Activated T-helper 17 cell treated with anti-CD3 and anti-CD28 coated beads, Interleukin-2, amount 50 U/mL, for 72 hours (primary cell): ENCODE measurements around the gene PTGER4. TPM values are rescaled to one million over a fixed set of nuclear protein-coding genes. Genes with fewer than 3 reads are reported as not detected.
"Not testable (repeated sequence)": the region's sequence is repeated elsewhere in the genome, so short reads cannot be mapped to it uniquely, and the experiment has no call there.

Experiments
- ATAC-seq: fragments of 150-1000 bp; cut with Tn5 transposase; replicated peaks from 2 replicates; pipeline ENCODE4 v1.10.0; 2021; ENCODE audit warnings: mild to moderate bottlenecking, moderate library complexity
- H3K27ac Mint-ChIP-seq: one replicate; pipeline ENCODE4 v1.8.0; 2022; ENCODE audit warnings: mixed read lengths
- H3K27me3 Mint-ChIP-seq: one replicate; pipeline ENCODE4 v1.8.0; 2022; ENCODE audit warnings: mixed read lengths
- H3K36me3 Mint-ChIP-seq: one replicate; pipeline ENCODE4 v1.8.0; 2022; ENCODE audit warnings: low read depth, mild to moderate bottlenecking, mixed read lengths
- H3K4me1 Mint-ChIP-seq: one replicate; pipeline ENCODE4 v1.8.0; 2022; ENCODE audit warnings: mixed read lengths
- H3K4me3 Mint-ChIP-seq: one replicate; pipeline ENCODE4 v1.8.0; 2022; ENCODE audit warnings: mild to moderate bottlenecking, mixed read lengths
- H3K9me3 Mint-ChIP-seq: one replicate; pipeline ENCODE4 v1.8.0; 2022; ENCODE audit warnings: mixed read lengths
- total RNA-seq, 2 donors: library from RNA; stranded (reverse); gene quantifications; one replicate each; pipeline ENCODE4 v1.2.3, GENCODE V29; 2022

The PTGER4 gene
- total RNA-seq, 2 donors from 2014 or later: 42.6 to 100 TPM

DNA sequence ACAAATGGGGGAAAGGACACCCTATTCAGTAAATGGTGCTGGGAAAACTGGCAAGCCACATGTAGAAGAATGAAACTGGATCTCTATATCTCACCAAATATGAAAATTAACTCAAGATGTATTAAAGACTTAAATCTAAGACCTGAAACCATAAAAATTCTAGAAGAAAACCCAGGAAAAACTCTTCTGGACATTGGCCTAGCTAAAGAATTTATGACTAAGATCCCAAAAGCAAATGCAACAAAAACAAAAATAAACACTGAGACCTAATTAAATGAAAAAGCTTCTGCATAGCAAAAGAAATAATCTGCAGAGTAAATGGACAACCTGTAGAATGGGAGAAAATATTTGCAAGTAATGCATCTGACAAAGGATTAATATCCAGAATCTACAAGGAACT is 23.6 kb upstream of the PTGER4 start:
- H3K9me3 Mint-ChIP-seq, H3K27me3 Mint-ChIP-seq, ATAC-seq, H3K36me3 Mint-ChIP-seq, H3K27ac Mint-ChIP-seq, H3K4me3 Mint-ChIP-seq: not testable (repeated sequence)
- peaks cover 28% of the 10 kb centered on the region for H3K4me1 Mint-ChIP-seq

DNA sequence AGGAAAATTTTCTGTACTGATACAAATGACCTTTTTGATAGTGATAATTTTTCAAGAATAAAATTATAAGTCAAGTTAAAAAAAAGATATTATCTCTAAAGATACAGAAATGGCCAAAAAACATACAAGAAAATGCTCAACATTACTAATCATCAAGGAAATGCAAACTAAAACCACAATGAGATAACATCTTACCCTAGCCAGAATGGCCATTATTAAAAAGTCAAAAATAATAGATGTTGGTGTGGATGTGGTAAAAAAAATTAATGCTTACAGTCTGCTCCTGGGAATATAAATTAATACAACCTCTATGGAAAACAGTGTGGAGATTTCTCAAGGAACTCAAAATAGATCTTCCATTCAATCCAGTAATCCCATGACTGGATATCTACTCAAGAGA is 22.9 kb upstream of the PTGER4 start:
- Mint-ChIP-seq H3K4me3 (no peak overlapping the region), H3K9me3 (no peaks in the 10 kb centered on the region), H3K27me3 (no peaks in the 10 kb centered on the region), H3K4me1 (peaks cover 28% of the 10 kb centered on the region), H3K27ac (no peak overlapping the region), H3K36me3 (no peaks in the 10 kb centered on the region)
- no peak for ATAC-seq

- no peaks in the 10 kb centered on the region for H3K36me3 Mint-ChIP-seq
- H3K27me3 Mint-ChIP-seq: no peaks in the 10 kb centered on the region
- ATAC-seq: no peak
- no peak overlapping the region for H3K27ac Mint-ChIP-seq
- no peaks in the 10 kb centered on the region for H3K4me1 Mint-ChIP-seq
- no peak overlapping the region for H3K4me3 Mint-ChIP-seq
- H3K9me3 Mint-ChIP-seq: no peaks in the 10 kb centered on the region
These were observed 19.0 kb upstream of the PTGER4 start for GRCh38 chr5:40660751-40661150.

DNA sequence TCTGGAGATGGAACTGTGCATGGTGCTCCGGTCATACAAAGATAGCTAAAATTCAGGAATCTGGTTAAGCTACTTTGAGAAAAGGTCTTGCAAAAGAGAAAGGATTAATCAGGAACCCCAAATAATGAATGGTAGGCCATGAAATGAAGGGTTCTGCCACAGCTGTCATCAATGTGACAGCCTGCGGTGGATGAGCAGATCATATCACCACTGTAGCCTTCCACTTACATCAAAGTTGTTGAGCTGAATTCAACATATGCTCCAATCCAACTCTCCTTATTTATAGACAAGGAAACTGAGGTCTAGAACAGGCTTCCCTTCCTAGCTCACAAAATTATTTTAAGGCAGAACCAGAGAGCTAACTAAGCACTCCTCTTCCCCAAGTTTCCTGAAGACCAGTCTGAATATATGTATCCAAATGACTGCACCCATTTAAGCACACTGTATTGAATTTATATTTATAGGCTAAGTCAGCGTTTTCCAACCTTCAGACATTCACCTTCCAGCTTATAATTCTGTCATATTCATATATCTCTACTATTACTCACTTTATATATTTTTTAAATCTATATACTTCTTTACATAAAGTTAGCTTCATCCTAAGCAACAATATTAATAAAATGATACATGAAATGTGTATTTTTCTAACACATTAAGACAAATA is 13.9 kb upstream of the PTGER4 start:
- no peaks in the 10 kb centered on the region for H3K36me3 Mint-ChIP-seq
- peaks cover 14% of the 10 kb centered on the region for H3K4me1 Mint-ChIP-seq
- no peaks in the 10 kb centered on the region for H3K9me3 Mint-ChIP-seq
- H3K27ac Mint-ChIP-seq: no peak overlapping the region
- H3K27me3 Mint-ChIP-seq: no peaks in the 10 kb centered on the region
- no peak overlapping the region for H3K4me3 Mint-ChIP-seq
- no peak for ATAC-seq

GRCh38 chr5:40666657-40667056 is 13.1 kb upstream of the PTGER4 start:
- peaks cover 14% of the 10 kb centered on the region for H3K4me1 Mint-ChIP-seq
- H3K27ac Mint-ChIP-seq: no peak overlapping the region
- no peak for ATAC-seq
- no peaks in the 10 kb centered on the region for H3K27me3 Mint-ChIP-seq
- no peaks in the 10 kb centered on the region for H3K9me3 Mint-ChIP-seq
- H3K4me3 Mint-ChIP-seq: no peak overlapping the region
- no peaks in the 10 kb centered on the region for H3K36me3 Mint-ChIP-seq

DNA sequence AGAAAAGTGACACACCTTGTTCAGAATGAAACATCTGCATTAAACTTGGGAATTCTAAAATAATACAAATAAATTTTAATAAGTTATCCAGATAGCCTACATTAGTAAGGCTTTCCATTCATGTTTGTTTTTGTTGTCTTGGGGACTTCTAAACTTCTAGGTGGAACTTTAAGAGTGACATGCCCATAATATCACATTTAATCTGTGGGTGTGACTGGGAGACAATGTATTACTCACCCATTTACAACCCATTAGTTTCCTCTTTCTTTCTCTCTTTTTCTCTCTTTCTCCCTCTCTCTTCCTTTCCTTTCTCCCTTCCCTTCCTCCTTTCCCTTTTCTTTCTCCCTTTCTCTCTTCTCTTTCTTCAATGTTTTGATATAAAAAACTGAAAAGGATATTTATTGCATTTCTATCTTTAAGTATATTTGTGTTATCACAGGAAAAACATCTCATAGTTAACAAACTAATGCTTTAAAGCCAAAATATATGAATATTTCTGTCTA is 12.5 kb upstream of the PTGER4 start:
- H3K4me3 Mint-ChIP-seq: no peak overlapping the region
- H3K4me1 Mint-ChIP-seq: peaks cover 14% of the 10 kb centered on the region
- H3K27ac Mint-ChIP-seq: peak overlapping the region; percentile 51
- no peaks in the 10 kb centered on the region for H3K36me3 Mint-ChIP-seq
- H3K27me3 Mint-ChIP-seq: no peaks in the 10 kb centered on the region
- no peaks in the 10 kb centered on the region for H3K9me3 Mint-ChIP-seq
- ATAC-seq: no peak

DNA sequence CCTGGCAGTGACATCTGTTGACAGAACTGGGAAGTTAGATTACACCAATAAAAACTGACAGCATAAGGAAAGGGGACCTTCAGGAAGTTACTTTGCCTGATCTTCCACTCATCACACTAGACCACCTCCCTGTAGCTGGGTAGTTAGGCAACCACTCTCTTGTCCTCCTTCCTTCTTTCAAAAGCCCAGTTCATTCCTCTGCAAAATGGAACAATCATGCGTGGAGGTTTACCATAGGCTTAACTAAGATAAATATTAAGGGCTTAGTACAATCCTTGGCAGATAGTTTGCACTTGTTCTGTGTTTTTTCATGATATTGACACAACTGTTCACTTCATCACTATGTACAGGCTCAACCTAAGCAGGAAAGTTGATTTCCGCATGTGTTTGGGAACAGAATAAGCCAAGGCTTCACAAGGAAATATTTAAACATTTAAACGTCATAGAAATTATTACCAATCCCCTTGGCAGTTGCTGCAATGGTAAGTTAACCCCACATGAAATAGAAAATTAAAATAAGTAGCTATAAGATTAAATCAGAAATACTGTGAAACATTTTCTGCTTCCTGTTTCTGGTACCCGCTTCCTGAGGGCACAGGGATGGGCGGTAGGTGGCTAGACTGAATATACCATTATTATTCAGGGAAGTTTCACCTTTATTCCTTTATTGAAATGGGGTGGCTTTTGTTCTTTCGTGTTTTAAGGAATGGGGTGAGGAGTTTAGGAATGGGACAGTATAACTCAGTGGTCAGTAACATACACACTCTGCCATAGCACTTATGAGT is 9.9 kb upstream of the PTGER4 start:
- H3K4me1 Mint-ChIP-seq: peaks cover 20% of the 10 kb centered on the region
- H3K4me3 Mint-ChIP-seq: no peak overlapping the region
- H3K9me3 Mint-ChIP-seq: no peaks in the 10 kb centered on the region
- no peaks in the 10 kb centered on the region for H3K27me3 Mint-ChIP-seq
- H3K36me3 Mint-ChIP-seq: no peaks in the 10 kb centered on the region
- ATAC-seq: no peak
- no peak overlapping the region for H3K27ac Mint-ChIP-seq

GRCh38 chr5:40672425-40672824 is 7.3 kb upstream of the PTGER4 start:
- H3K9me3 Mint-ChIP-seq: no peaks in the 10 kb centered on the region
- peaks cover 36% of the 10 kb centered on the region for H3K4me1 Mint-ChIP-seq
- H3K27ac Mint-ChIP-seq: no peak overlapping the region
- H3K27me3 Mint-ChIP-seq: no peaks in the 10 kb centered on the region
- no peak for ATAC-seq
- H3K36me3 Mint-ChIP-seq: no peaks in the 10 kb centered on the region
- no peak overlapping the region for H3K4me3 Mint-ChIP-seq

DNA sequence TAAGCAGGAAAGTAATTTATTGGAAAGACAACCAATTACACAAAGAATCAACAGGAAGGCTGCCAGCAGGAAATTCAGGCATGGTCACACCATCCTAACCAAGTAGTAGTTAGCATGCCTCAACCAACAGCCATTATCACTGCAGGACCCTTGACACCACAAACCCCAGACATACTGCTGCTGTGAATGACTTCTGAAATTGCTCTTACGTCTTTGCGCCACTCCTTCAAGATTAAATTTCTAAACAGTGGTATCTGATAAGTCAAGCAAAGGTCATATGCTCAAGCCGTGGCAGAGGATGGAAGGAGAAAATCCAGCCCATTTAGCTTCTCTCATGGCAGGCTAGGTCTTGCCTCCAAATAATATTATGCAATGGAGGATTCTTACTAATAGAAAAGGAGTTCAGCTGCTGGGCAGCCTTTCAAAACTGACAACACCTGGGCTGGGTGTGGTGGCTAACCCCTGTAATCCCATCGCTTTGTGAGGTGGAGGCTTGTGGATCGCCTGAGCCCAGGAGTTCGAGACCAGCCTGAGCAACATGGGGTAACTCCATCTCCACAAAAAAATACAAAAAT is 5.0 kb upstream of the PTGER4 start:
- H3K36me3 Mint-ChIP-seq: peaks cover 19% of the 10 kb centered on the region
- peak overlapping the region; percentile 92 for H3K4me3 Mint-ChIP-seq
- peaks cover 39% of the 10 kb centered on the region for H3K4me1 Mint-ChIP-seq
- no peaks in the 10 kb centered on the region for H3K27me3 Mint-ChIP-seq
- H3K9me3 Mint-ChIP-seq: no peaks in the 10 kb centered on the region
- ATAC-seq: no peak
- no peak overlapping the region for H3K27ac Mint-ChIP-seq

- H3K4me1 Mint-ChIP-seq: peaks cover 34% of the 10 kb centered on the region
- ATAC-seq: peak; percentile 32
- H3K27ac Mint-ChIP-seq: peak overlapping the region; percentile 85
- peaks cover 27% of the 10 kb centered on the region for H3K36me3 Mint-ChIP-seq
- no peaks in the 10 kb centered on the region for H3K9me3 Mint-ChIP-seq
- H3K27me3 Mint-ChIP-seq: no peaks in the 10 kb centered on the region
- H3K4me3 Mint-ChIP-seq: peak overlapping the region; percentile 92
These were observed 4.2 kb upstream of the PTGER4 start for GRCh38 chr5:40675396-40676133.

GRCh38 chr5:40676613-40677343 is 2.9 kb upstream of the PTGER4 start:
- Mint-ChIP-seq H3K27me3 (no peaks in the 10 kb centered on the region), H3K4me3 (peak overlapping the region; percentile 92), H3K36me3 (peaks cover 39% of the 10 kb centered on the region), H3K4me1 (peaks cover 34% of the 10 kb centered on the region), H3K9me3 (no peaks in the 10 kb centered on the region), H3K27ac (peak overlapping the region; percentile 85)
- no peak for ATAC-seq

- H3K36me3 Mint-ChIP-seq: peaks cover 46% of the 10 kb centered on the region
- H3K27ac Mint-ChIP-seq: peak overlapping the region; percentile 85
- H3K9me3 Mint-ChIP-seq: no peaks in the 10 kb centered on the region
- H3K27me3 Mint-ChIP-seq: no peaks in the 10 kb centered on the region
- H3K4me3 Mint-ChIP-seq: peak overlapping the region; percentile 92
- no peak for ATAC-seq
- H3K4me1 Mint-ChIP-seq: peaks cover 34% of the 10 kb centered on the region
These were observed 2.3 kb upstream of the PTGER4 start for GRCh38 chr5:40677456-40677855.

GRCh38 chr5:40678026-40678425 is 1.7 kb upstream of the PTGER4 start:
- Mint-ChIP-seq H3K27ac (peak overlapping the region; percentile 98), H3K36me3 (peaks cover 52% of the 10 kb centered on the region), H3K9me3 (no peaks in the 10 kb centered on the region), H3K4me1 (peaks cover 34% of the 10 kb centered on the region), H3K27me3 (no peaks in the 10 kb centered on the region), H3K4me3 (peak overlapping the region; percentile 92)
- ATAC-seq: no peak
